Measurements from ENCODE around the gene CYP46A1.

DNA sequence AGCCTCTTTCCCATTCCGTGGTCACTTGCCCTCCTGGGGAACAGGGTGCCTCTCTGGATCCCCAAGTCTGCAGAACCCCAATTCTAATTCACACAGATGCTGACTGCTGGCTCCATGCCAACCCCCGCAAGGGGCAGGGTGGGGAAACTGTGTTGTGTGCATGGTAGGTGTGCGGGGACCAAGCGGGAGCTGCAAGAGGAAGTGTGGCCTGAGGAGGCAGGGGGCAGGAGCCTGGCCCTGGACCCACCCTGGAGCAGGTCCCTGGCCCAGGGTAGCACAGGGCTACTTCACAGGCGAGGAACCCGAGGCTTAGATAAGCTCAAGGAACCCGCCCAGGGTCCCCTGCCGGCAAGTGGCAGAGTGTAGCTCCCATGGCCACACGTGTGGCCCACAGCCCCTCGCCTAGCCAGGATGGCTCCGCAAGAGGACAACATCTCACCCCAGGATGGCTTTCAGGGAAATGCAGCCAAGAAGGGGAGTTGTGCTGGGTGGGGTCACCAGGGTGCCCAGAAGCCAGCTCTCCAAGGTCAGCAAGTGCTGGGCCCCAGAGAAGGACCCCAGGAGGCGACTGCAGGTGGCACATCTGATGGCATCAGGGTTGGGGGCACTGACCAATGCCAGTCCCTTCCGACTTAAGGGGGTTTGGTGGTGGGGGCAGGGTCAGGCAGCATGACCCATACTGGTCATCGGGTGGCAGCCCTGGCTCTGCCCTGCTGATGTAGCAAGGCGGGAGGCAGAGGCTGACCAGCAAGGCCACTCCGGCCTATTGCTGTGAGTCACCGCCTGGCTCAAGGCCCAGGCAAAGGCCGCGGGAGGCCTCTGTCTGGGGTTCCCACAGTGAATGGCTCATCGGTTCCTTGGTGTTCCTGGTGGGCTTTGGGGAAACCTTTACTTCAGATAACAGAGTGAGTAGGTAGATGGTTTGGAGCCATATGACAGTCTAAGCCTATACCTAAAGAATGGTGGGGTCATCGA, 71.8 kb downstream of the CYP46A1 start:
- TF ChIP-seq, protein P1, sequence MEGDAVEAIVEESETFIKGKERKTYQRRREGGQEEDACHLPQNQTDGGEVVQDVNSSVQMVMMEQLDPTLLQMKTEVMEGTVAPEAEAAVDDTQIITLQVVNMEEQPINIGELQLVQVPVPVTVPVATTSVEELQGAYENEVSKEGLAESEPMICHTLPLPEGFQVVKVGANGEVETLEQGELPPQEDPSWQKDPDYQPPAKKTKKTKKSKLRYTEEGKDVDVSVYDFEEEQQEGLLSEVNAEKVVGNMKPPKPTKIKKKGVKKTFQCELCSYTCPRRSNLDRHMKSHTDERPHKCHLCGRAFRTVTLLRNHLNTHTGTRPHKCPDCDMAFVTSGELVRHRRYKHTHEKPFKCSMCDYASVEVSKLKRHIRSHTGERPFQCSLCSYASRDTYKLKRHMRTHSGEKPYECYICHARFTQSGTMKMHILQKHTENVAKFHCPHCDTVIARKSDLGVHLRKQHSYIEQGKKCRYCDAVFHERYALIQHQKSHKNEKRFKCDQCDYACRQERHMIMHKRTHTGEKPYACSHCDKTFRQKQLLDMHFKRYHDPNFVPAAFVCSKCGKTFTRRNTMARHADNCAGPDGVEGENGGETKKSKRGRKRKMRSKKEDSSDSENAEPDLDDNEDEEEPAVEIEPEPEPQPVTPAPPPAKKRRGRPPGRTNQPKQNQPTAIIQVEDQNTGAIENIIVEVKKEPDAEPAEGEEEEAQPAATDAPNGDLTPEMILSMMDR (IDR thresholded peaks at IDR 0.05; ENCODE audit: insufficient read depth, low read length) = no peak
- no peak for TF ChIP-seq POLR2AphosphoS5 (IDR thresholded peaks at IDR 0.05; ENCODE audit: low read depth)
- TF ChIP-seq, protein P2, sequence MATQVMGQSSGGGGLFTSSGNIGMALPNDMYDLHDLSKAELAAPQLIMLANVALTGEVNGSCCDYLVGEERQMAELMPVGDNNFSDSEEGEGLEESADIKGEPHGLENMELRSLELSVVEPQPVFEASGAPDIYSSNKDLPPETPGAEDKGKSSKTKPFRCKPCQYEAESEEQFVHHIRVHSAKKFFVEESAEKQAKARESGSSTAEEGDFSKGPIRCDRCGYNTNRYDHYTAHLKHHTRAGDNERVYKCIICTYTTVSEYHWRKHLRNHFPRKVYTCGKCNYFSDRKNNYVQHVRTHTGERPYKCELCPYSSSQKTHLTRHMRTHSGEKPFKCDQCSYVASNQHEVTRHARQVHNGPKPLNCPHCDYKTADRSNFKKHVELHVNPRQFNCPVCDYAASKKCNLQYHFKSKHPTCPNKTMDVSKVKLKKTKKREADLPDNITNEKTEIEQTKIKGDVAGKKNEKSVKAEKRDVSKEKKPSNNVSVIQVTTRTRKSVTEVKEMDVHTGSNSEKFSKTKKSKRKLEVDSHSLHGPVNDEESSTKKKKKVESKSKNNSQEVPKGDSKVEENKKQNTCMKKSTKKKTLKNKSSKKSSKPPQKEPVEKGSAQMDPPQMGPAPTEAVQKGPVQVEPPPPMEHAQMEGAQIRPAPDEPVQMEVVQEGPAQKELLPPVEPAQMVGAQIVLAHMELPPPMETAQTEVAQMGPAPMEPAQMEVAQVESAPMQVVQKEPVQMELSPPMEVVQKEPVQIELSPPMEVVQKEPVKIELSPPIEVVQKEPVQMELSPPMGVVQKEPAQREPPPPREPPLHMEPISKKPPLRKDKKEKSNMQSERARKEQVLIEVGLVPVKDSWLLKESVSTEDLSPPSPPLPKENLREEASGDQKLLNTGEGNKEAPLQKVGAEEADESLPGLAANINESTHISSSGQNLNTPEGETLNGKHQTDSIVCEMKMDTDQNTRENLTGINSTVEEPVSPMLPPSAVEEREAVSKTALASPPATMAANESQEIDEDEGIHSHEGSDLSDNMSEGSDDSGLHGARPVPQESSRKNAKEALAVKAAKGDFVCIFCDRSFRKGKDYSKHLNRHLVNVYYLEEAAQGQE (IDR thresholded peaks at IDR 0.05; ENCODE audit: insufficient replicate concordance, low read depth) = no peak
- no peak for TF ChIP-seq SPI1 (IDR thresholded peaks at IDR 0.05; ENCODE audit: borderline replicate concordance, low read depth)
